ENCODE data around the gene OR10A2. TPM values are rescaled to one million over a fixed set of nuclear protein-coding genes. Genes with fewer than 3 reads are reported as not detected.
A peak's percentile ranks its signal among the peaks of the same experiment; 100 is the strongest.

Gene OR10A2
- total and polyA plus RNA-seq, 10 of the 15 experiments (the other 5 are each of a cell fraction or from before 2014, with no cell fraction given): 0.04 to 0.06 TPM; not detected in 8

GRCh38 chr11:6911378-6911777 lies 48.5 kb downstream of the OR10A2 start (continued):
- TF ChIP-seq MXI1 (IDR thresholded peaks at IDR 0.05; ENCODE audit: low read depth, low read length): no peak

- no peaks in the 10 kb centered on the region; a peak in 1 of 4 replicates for H3K27me3 ChIP-seq (replicated peaks in 1 of 2; ENCODE audit: control insufficient read depth in 2 of 2, insufficient read depth in 2 of 2, low read length in 1 of 2)
- BruUV-seq (replicated peaks): no TSS peak
- H4K20me1 ChIP-seq (ENCODE audit: control insufficient read depth, insufficient read depth): no peaks in the 10 kb centered on the region
- no peaks in the 10 kb centered on the region for H3K36me3 ChIP-seq (ENCODE audit: control insufficient read depth in 2 of 2, insufficient read depth in 2 of 2, low read length in 1 of 2)
- ChIA-PET POLR2A (no interaction called here), RAD21 (ENCODE audit: unreplicated experiment) (no interaction called here), CTCF (no interaction called here), SMC1A (ENCODE audit: uncharacterized antibody, unreplicated experiment) (no interaction called here)
- H3K79me2 ChIP-seq (ENCODE audit: control insufficient read depth, insufficient read depth, low read length): no peaks in the 10 kb centered on the region
- no peaks in the 10 kb centered on the region for H3K9me3 ChIP-seq (replicated peaks; ENCODE audit: control insufficient read depth, insufficient read depth, low read length)
- H3K4me2 ChIP-seq (ENCODE audit: control insufficient read depth, insufficient read depth): no peak overlapping the region
- TF ChIP-seq BACH1 (IDR thresholded peaks at IDR 0.05; ENCODE audit: borderline replicate concordance): no peak
- TF ChIP-seq JUND (IDR thresholded peaks at IDR 0.05; ENCODE audit: low read depth, low read length): no peak
- TF ChIP-seq NFYA (IDR thresholded peaks at IDR 0.05; ENCODE audit: borderline replicate concordance, low read depth, low read length): no peak
- no peak for TF ChIP-seq POU2F2 (IDR thresholded peaks at IDR 0.05; ENCODE audit: borderline replicate concordance, low read depth, low read length)
- no peak for TF ChIP-seq KDM1A (IDR thresholded peaks at IDR 0.05; ENCODE audit: borderline replicate concordance)
- TF ChIP-seq E4F1 (IDR thresholded peaks at IDR 0.05; ENCODE audit: borderline replicate concordance, partially characterized antibody): no peak
- TF ChIP-seq MEF2A (IDR thresholded peaks at IDR 0.05; ENCODE audit: insufficient read depth, low read depth, low read length): no peak
- no peak for TF ChIP-seq FOS (IDR thresholded peaks at IDR 0.05; ENCODE audit: borderline replicate concordance, extremely low read depth, insufficient read length)
- no peak for TF ChIP-seq RAD21 (IDR thresholded peaks at IDR 0.05; ENCODE audit: insufficient read depth, low read depth, low read length)
- TF ChIP-seq, protein P1, sequence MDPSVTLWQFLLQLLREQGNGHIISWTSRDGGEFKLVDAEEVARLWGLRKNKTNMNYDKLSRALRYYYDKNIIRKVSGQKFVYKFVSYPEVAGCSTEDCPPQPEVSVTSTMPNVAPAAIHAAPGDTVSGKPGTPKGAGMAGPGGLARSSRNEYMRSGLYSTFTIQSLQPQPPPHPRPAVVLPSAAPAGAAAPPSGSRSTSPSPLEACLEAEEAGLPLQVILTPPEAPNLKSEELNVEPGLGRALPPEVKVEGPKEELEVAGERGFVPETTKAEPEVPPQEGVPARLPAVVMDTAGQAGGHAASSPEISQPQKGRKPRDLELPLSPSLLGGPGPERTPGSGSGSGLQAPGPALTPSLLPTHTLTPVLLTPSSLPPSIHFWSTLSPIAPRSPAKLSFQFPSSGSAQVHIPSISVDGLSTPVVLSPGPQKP (IDR thresholded peaks at IDR 0.05; ENCODE audit: low read depth, low read length): no peak
- TF ChIP-seq SIN3A (IDR thresholded peaks at IDR 0.05; ENCODE audit: low read depth, low read length): no peak
- no peak for TF ChIP-seq ZBTB4 (CRISPR knock-in tag; IDR thresholded peaks at IDR 0.05)
- no peak overlapping the region for H3K9ac ChIP-seq (ENCODE audit: control insufficient read depth, insufficient read depth, low read length)
- H2AFZ ChIP-seq (ENCODE audit: control insufficient read depth, low read depth, low read length): no peak overlapping the region
- no peak overlapping the region for H3K27ac ChIP-seq (ENCODE audit: control insufficient read depth, insufficient read depth)
- intact Hi-C loops (cut with micrococcal nuclease; ENCODE audit: unreplicated experiment): no loop called here
- no peak overlapping the region for H3K4me3 ChIP-seq
- ATAC-seq: peak; percentile 41
- 51% methylated on average over 3 of the region's 3 CpGs for WGBS (ENCODE audit: insufficient coverage, insufficient replicate concordance, low lambda C conversion rate, missing lambda C conversion rate)
- DNase-seq (ENCODE audit: low read depth, low spot score): no peak
- no peaks in the 10 kb centered on the region for H3K4me1 ChIP-seq (ENCODE audit: control insufficient read depth, insufficient read depth, low read length)
- in situ Hi-C loops (cut with MboI): no loop called here
- no peak for FAIRE-seq
Observed at GRCh38 chr11:6911948-6912347, 49.1 kb downstream of the OR10A2 start.
